Skeletal muscle tissue (tissue), 4 donors: ENCODE data around the gene RNF183. TPM values are rescaled to one million over a fixed set of nuclear protein-coding genes. Genes with fewer than 3 reads are reported as not detected.
A peak's percentile ranks its signal among the peaks of the same experiment; 100 is the strongest.

Experiments used
- H3K27ac ChIP-seq: one replicate; pipeline ENCODE4 v1.7.0; 2013; ENCODE audit warnings: mild to moderate bottlenecking, low read depth, low read length, inconsistent platforms
- H3K27me3 ChIP-seq, 3 donors: one replicate each; pipeline ENCODE4 v1.7.0; 2013; ENCODE audit warnings: low read length in 3 of 3; ENCODE audit not compliant: control insufficient read depth in 3 of 3, insufficient read depth in 3 of 3
- H3K36me3 ChIP-seq, 3 donors: one replicate each; pipeline ENCODE4 v1.7.0; 2013; ENCODE audit warnings: low read length in 3 of 3; ENCODE audit not compliant: control insufficient read depth in 3 of 3, insufficient read depth in 3 of 3
- H3K4me1 ChIP-seq, 3 donors: one replicate each; pipeline ENCODE4 v1.7.0; 2013; ENCODE audit warnings: low read length in 3 of 3, mild to moderate bottlenecking in 3 of 3; ENCODE audit not compliant: control insufficient read depth in 3 of 3, insufficient read depth in 3 of 3
- H3K4me3 ChIP-seq, 3 donors: one replicate each; pipeline ENCODE4 v1.7.0; 2013; ENCODE audit warnings: low read length in 3 of 3
- H3K9ac ChIP-seq, 3 donors: one replicate each; pipeline ENCODE4 v1.7.0; 2013; ENCODE audit warnings: low read length in 3 of 3, mild to moderate bottlenecking in 3 of 3, moderate library complexity in 2 of 3, low read depth in 1 of 3
- H3K9me3 ChIP-seq, 3 donors: one replicate each; pipeline ENCODE4 v1.7.0; 2013; ENCODE audit warnings: low read length in 3 of 3; ENCODE audit not compliant: control insufficient read depth in 3 of 3
- total RNA-seq: library from RNA; depleted of rRNA; stranded (reverse); fragments of >200 nt; gene quantifications from one replicate; pipeline ENCODE4 v1.2.3, GENCODE V29; 2014
- donor health status: Osteomylitis.

The RNF183 gene
- total RNA-seq, 1 donor from 2014 or later: not detected

GRCh38 chr9:113281356-113281755, 21.8 kb downstream of the RNF183 start:
- peaks cover 2 to 3% (median 2%) of the 10 kb centered on the region in 3 donors for H3K4me1 ChIP-seq
- no peak overlapping the region for H3K4me3 ChIP-seq
- peaks cover 41 to 77% (median 65%) of the 10 kb centered on the region in 3 donors for H3K36me3 ChIP-seq
- no peaks in the 10 kb centered on the region for H3K27me3 ChIP-seq
- no peak overlapping the region for H3K9ac ChIP-seq
- H3K9me3 ChIP-seq: no peaks in the 10 kb centered on the region
- no peak overlapping the region for H3K27ac ChIP-seq

- Histone ChIP-seq H3K36me3 (peaks cover 28 to 57% (median 49%) of the 10 kb centered on the region in 3 donors), H3K4me3 (no peak overlapping the region), H3K9me3 (no peaks in the 10 kb centered on the region), H3K4me1 (peaks cover 8 to 21% (median 21%) of the 10 kb centered on the region in 3 donors), H3K27me3 (no peaks in the 10 kb centered on the region), H3K27ac (no peak overlapping the region), H3K9ac (no peak overlapping the region)
Observed at GRCh38 chr9:113278840-113279239, 24.3 kb downstream of the RNF183 start.

GRCh38 chr9:113275157-113276131, 27.7 kb downstream of the RNF183 start, which contains the start of the genes CDC26 and PRPF4:
Gene CDC26 (minus strand): TSS chr9:113275572. CDS start chr9:113272507, 3,065 bp downstream.
Gene PRPF4 (plus strand): TSS chr9:113275658. CDS start chr9:113275744, 86 bp downstream.
- H3K27me3 ChIP-seq: no peaks in the 10 kb centered on the region
- H3K9ac ChIP-seq: peak within 1 kb of the TSS; percentile 93 to 98 (median 98)
- peaks cover 8 to 21% (median 21%) of the 10 kb centered on the region in 3 donors for H3K4me1 ChIP-seq
- H3K9me3 ChIP-seq: no peaks in the 10 kb centered on the region
- H3K36me3 ChIP-seq: peaks cover 29 to 42% (median 42%) of the 10 kb centered on the region in 3 donors
- H3K27ac ChIP-seq: peak within 1 kb of the TSS; percentile 91
- H3K4me3 ChIP-seq: peak within 1 kb of the TSS; percentile 93 to 95 (median 95)

GRCh38 chr9:113274474-113275156, 28.6 kb downstream of the RNF183 start:
- Histone ChIP-seq H3K36me3 (peaks cover 26 to 40% (median 40%) of the 10 kb centered on the region in 3 donors), H3K4me3 (peak overlapping the region; percentile 93 to 95 (median 95)), H3K27me3 (no peaks in the 10 kb centered on the region), H3K9me3 (no peaks in the 10 kb centered on the region), H3K27ac (peak overlapping the region; percentile 91), H3K9ac (peak overlapping the region; percentile 88 to 98 (median 98)), H3K4me1 (peaks cover 8 to 21% (median 21%) of the 10 kb centered on the region in 3 donors)

DNA sequence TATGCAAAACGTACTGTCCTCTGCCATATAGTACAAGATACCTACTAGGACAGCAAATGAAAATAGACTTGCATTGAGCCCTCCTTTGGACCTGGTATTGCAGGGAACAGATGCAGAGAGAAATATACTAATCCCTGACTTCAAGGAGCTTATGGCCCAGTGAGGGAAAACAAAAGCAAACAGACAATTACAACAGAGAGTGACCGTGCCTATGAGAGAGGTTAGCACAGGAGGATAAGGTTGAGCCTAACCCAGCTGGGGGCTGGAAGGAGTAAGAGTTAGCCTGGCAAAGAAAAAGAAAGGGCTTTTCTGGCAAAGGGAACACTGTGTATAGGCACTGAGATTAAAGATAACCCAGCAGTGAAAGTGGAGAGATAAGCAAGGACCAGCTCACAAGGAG, 33.3 kb downstream of the RNF183 start:
- peaks cover 28 to 48% (median 30%) of the 10 kb centered on the region in 3 donors for H3K36me3 ChIP-seq
- H3K9me3 ChIP-seq: no peaks in the 10 kb centered on the region
- H3K4me3 ChIP-seq: no peak overlapping the region
- no peaks in the 10 kb centered on the region for H3K27me3 ChIP-seq
- no peak overlapping the region for H3K27ac ChIP-seq
- no peak overlapping the region for H3K9ac ChIP-seq
- H3K4me1 ChIP-seq: peaks cover 3 to 11% (median 9%) of the 10 kb centered on the region in 3 donors

DNA sequence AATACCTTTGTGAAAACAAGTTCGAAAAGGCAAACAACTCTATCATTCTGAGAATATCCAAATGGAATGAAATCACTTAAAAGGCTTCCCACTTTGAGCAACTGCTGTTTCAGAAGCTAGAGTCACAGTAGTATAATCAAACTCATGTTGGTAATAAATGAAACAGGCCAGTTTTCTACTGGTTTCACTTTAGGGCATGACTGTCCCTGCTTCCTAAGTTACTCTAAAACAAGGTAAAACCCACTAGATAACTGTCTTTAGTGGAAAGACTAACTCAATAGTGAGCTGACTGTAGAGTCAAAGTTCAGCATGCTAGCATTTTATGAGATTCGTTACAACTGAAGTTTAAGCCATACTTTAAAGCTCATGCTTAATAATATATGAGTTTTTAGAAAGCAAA, 33.8 kb downstream of the RNF183 start:
- Histone ChIP-seq H3K27ac (no peak overlapping the region), H3K9ac (no peak overlapping the region), H3K27me3 (no peaks in the 10 kb centered on the region), H3K36me3 (peaks cover 28 to 48% (median 30%) of the 10 kb centered on the region in 3 donors), H3K4me3 (no peak overlapping the region), H3K9me3 (no peaks in the 10 kb centered on the region), H3K4me1 (peaks cover 3 to 5% (median 4%) of the 10 kb centered on the region in 3 donors)

DNA sequence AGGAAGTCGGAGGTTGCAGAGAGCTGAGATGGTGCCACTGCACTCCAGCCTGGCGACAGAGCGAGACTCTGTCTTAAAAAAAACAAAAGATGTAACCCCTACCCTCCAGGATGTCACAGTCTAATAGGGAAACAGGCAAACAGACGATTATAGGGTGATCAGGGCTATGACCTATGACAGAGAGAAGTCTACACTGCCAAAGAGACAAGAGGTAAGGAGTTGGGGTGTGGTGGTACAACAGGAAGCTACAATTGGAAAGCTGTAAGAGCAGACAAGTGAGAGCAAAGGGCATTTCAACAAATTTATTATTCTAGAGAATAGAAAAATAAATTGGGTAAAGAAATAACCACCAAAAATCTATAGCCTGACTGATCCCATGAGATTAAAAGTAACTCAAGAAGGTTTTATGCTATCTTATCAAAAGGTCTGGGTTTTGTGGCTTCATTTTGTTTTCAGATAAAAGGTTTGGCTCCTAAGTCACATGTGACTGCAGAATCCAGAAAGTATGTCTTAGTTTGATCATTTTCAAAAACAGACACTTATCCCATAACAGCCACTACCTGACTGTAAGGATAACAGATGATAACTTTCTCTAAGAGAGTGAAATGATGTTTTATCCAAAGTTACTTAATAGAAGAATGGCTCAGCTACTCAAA, 35.1 kb downstream of the RNF183 start:
- no peak overlapping the region for H3K4me3 ChIP-seq
- H3K9ac ChIP-seq: no peak overlapping the region
- peaks cover 25 to 48% (median 30%) of the 10 kb centered on the region in 3 donors for H3K36me3 ChIP-seq
- H3K27ac ChIP-seq: no peak overlapping the region
- no peaks in the 10 kb centered on the region for H3K4me1 ChIP-seq
- H3K27me3 ChIP-seq: no peaks in the 10 kb centered on the region
- H3K9me3 ChIP-seq: no peaks in the 10 kb centered on the region

DNA sequence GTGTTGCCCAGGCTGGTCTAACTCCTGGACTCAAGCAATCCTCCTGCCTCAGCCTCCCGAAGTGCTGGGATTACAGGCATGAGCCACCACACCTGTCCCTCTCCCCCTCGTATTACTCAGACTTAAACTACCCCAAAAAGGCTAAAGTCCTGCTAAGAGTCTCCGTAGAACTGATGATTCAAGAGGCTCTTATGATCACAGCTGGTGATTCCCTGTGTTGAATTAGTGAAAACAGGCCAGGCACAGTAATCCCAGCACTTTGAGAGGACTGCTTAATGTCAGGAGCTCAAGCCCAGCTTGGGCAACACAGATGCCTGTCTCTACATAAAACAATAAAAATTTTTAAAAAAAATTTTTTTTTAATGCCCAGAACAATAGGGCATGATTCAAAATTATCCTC, 37.0 kb downstream of the RNF183 start:
- H3K9ac ChIP-seq: no peak overlapping the region
- H3K27ac ChIP-seq: no peak overlapping the region
- H3K4me3 ChIP-seq: no peak overlapping the region
- H3K4me1 ChIP-seq: no peaks in the 10 kb centered on the region
- H3K27me3 ChIP-seq: no peaks in the 10 kb centered on the region
- no peaks in the 10 kb centered on the region for H3K9me3 ChIP-seq
- H3K36me3 ChIP-seq: peaks cover 23 to 40% (median 26%) of the 10 kb centered on the region in 3 donors

GRCh38 chr9:113261917-113262671, 41.1 kb downstream of the RNF183 start:
- H3K4me3 ChIP-seq: no peak overlapping the region
- no peaks in the 10 kb centered on the region for H3K4me1 ChIP-seq
- peaks cover 11 to 30% (median 27%) of the 10 kb centered on the region in 3 donors for H3K36me3 ChIP-seq
- no peaks in the 10 kb centered on the region for H3K9me3 ChIP-seq
- H3K27ac ChIP-seq: no peak overlapping the region
- H3K9ac ChIP-seq: no peak overlapping the region
- H3K27me3 ChIP-seq: no peaks in the 10 kb centered on the region
